K562 (cell line): ENCODE results near the gene ATP6V0D1. TPM values are rescaled to one million over a fixed set of nuclear protein-coding genes. Genes with fewer than 3 reads are reported as not detected.

Experiments used
- ATAC-seq: fragments of 200-7000 bp; cut with Tn5 transposase; 3 replicates; pipeline ENCODE4 v1.9.1; 2020; ENCODE audit warnings: moderate library complexity
- BruUV-seq: library from RNA; stranded (reverse); fragments of 400-500 nt; replicated peaks from 2 replicates; lab custom pipeline; 2021; lab: Mats Ljungman, UMichigan
- CTCF ChIA-PET: fragments of 300-600 bp; formaldehyde crosslinking; extraction: SDS; loops from one replicate; lab custom pipeline; 2021; ENCODE audit warnings: low intra/inter-chr PET ratio; lab: Yijun Ruan, JAX
- POLR2A ChIA-PET: fragments of 300-600, 350-650 bp; sonication (Branson Sonifier 250); formaldehyde crosslinking; extraction: SDS; loops from one replicate; lab custom pipeline; 2021; ENCODE audit warnings: antibody characterized with exemption, inconsistent platforms; lab: Yijun Ruan, JAX
- DNase-seq, 4 experiments: peaks; one replicate each; pipeline versions ENCODE4 v3.0.0 to v3.0.0-alpha.2; 2011 to 2018; ENCODE audit warnings: low spot score in 3 of 4, mixed read lengths in 3 of 4; ENCODE audit errors: extremely low read depth in 1 of 4
- FAIRE-seq: peaks from 2 replicates; lab custom pipeline; 2011; peaks lifted over from hg19 to GRCh38; lab: Jason Lieb, UNC
- H2AFZ ChIP-seq: 2 replicates; pipeline ENCODE4 v1.6.0; 2011; ENCODE audit warnings: low read depth, low read length, control low read depth, inconsistent platforms
- H3K27ac ChIP-seq: fragments of 200-600 bp; 3 replicates; pipeline ENCODE4 v1.8.0; 2011; ENCODE audit warnings: low read depth, mild to moderate bottlenecking, control low read depth, inconsistent platforms, low read length, moderate library complexity, mixed read lengths; ENCODE audit errors: extremely low read depth
- H3K27me3 ChIP-seq, 2 experiments: fragments of 300-600 bp in 1 of 2; 2 replicates in 1 of 2; 3 replicates in 1 of 2; pipeline versions ENCODE4 v1.6.0 to v1.8.0; 2011; ENCODE audit warnings: inconsistent platforms in 2 of 2, low read length in 2 of 2, mild to moderate bottlenecking in 1 of 2, mixed read lengths in 1 of 2, moderate library complexity in 1 of 2; ENCODE audit not compliant: control insufficient read depth in 2 of 2, insufficient read depth in 2 of 2
- H3K36me3 ChIP-seq: fragments of 300-600 bp; 3 replicates; pipeline ENCODE4 v1.8.0; 2011; ENCODE audit warnings: mild to moderate bottlenecking, low read length, inconsistent platforms; ENCODE audit not compliant: control insufficient read depth, insufficient read depth
- H3K4me1 ChIP-seq, 2 experiments: fragments of 200-600 bp in 1 of 2; replicated peaks in 1 of 2; 2 replicates in 1 of 2; 3 replicates in 1 of 2; pipeline versions ENCODE4 v1.5.1 to v1.8.0; 2011; ENCODE audit warnings: inconsistent platforms in 2 of 2, low read length in 2 of 2, mild to moderate bottlenecking in 1 of 2, mixed read lengths in 1 of 2, moderate library complexity in 1 of 2; ENCODE audit not compliant: control insufficient read depth in 2 of 2, insufficient read depth in 2 of 2
- H3K4me2 ChIP-seq: 2 replicates; pipeline ENCODE4 v1.6.1; 2011; ENCODE audit warnings: low read length, control low read depth, inconsistent platforms, mixed read lengths; ENCODE audit not compliant: insufficient read depth
- H3K4me3 ChIP-seq: fragments of 200-600 bp; sonication (generic), shearing (Covaris generic); 2 replicates; pipeline ENCODE4 v1.5.1; 2016; ENCODE audit warnings: control low read depth, inconsistent platforms
- H3K79me2 ChIP-seq: fragments of 200-600 bp; 3 replicates; pipeline ENCODE4 v1.8.0; 2011; ENCODE audit warnings: low read length, inconsistent platforms; ENCODE audit not compliant: control insufficient read depth, insufficient read depth
- H3K9ac ChIP-seq, 2 experiments: 2 replicates each; pipeline versions ENCODE4 v1.6.0 to v1.6.1; 2011; ENCODE audit warnings: low read depth in 2 of 2, low read length in 2 of 2, control low read depth in 1 of 2, inconsistent platforms in 1 of 2, mild to moderate bottlenecking in 1 of 2, mixed read lengths in 1 of 2; ENCODE audit not compliant: insufficient read depth in 1 of 2
- H3K9me1 ChIP-seq: one replicate; pipeline ENCODE4 v1.6.0; 2011; ENCODE audit warnings: inconsistent platforms, mild to moderate bottlenecking, low read length, moderate library complexity; ENCODE audit not compliant: control insufficient read depth, insufficient read depth
- H3K9me3 ChIP-seq: replicated peaks from 2 replicates; pipeline ENCODE4 v1.5.1; 2011; ENCODE audit warnings: low read depth, low read length, inconsistent platforms; ENCODE audit not compliant: control insufficient read depth, insufficient read depth
- H4K20me1 ChIP-seq: replicated peaks from 2 replicates; pipeline ENCODE4 v1.6.1; 2011; ENCODE audit warnings: low read length, inconsistent platforms, mixed read lengths; ENCODE audit not compliant: control insufficient read depth, insufficient read depth
- GATA2 ChIP-seq: sonication (generic); formaldehyde crosslinking; IDR thresholded peaks from 2 replicates; pipeline ENCODE4 v1.4.0; 2020; ENCODE audit warnings: mild to moderate bottlenecking, missing genetic modification reagents
- NR2C2 ChIP-seq, 2 experiments: fragments of 200-800 bp in 1 of 2; sonication (Bioruptor generic) in 1 of 2; sonication (generic) in 1 of 2; formaldehyde crosslinking in 1 of 2; IDR thresholded peaks; 2 replicates each; pipeline versions ENCODE4 v1.6.1 to v1.8.0; 2016 to 2022; ENCODE audit warnings: mild to moderate bottlenecking in 1 of 2, missing compliant biosample characterization in 1 of 2, missing genetic modification characterization in 1 of 2, missing genetic modification reagents in 1 of 2
- TFAP4 ChIP-seq: sonication (generic); formaldehyde crosslinking; IDR thresholded peaks from 2 replicates; pipeline ENCODE4 v1.8.0; 2022; ENCODE audit warnings: missing genetic modification reagents, mild to moderate bottlenecking, moderate library complexity, borderline replicate concordance
- WGBS: fragments of 100-300 bp; shearing (Covaris generic); methylation state at CpG from one replicate; pipeline ENCODE4 v1.1.6; 2016; ENCODE audit warnings: low coverage, mixed read lengths; ENCODE audit not compliant: insufficient coverage; ENCODE audit errors: missing lambda C conversion rate; 5-methylcytosine and 5-hydroxymethylcytosine counted together
- in situ Hi-C: fragments of 300-500 bp; cut with MboI; formaldehyde crosslinking; loops from 4 replicates; pipeline ENCODE4 v1.15.0; 2018; ENCODE audit warnings: inconsistent platforms, mixed read lengths
- intact Hi-C: fragments of 100-400 bp; cut with micrococcal nuclease; formaldehyde crosslinking; loops from 2 replicates; pipeline ENCODE4 v1.14.2; 2022
- polyA plus RNA-seq, 8 experiments: library from polyadenylated mRNA; depleted of rRNA in 4 of 8; stranded (reverse) in 5 of 8; unstranded in 3 of 8; fragments of >200 nt; fragmentation: Nextera tagmentation in 2 of 8; fragmentation: Illumina TruSeq in 1 of 8; extraction: Ambion mirVana in 2 of 8; extraction: Trizol in 1 of 8; gene quantifications; 2 replicates each; pipeline versions ENCODE4 v1.2.1 to v1.2.3, GENCODE V29; 2011 to 2014; ENCODE audit warnings: inconsistent platforms in 1 of 8, missing spikeins in 1 of 8
- total RNA-seq, 7 experiments: library from RNA; depleted of rRNA in 6 of 7; stranded (reverse); fragments of >200 nt in 6 of 7; fragmentation: Illumina TruSeq in 2 of 7; extraction: Trizol in 2 of 7; gene quantifications; 2 replicates each; pipeline versions ENCODE4 v1.2.1 to v1.2.3, GENCODE V29; 2011 to 2021; ENCODE audit warnings: low replicate concordance in 1 of 7

The ATP6V0D1 gene
- total and polyA plus RNA-seq, 9 of the 15 experiments (the other 6 are each of a cell fraction or from before 2014, with no cell fraction given) = 23.2 to 69.7 (median 45.6) TPM

GRCh38 chr16:67446968-67447507 lies 33.9 kb downstream of the ATP6V0D1 start:
- Histone ChIP-seq H3K9me3 (no peaks in the 10 kb centered on the region), H2AFZ (no peak overlapping the region), H3K9ac (peak overlapping the region in 1 of 2 experiments; percentile 72; a peak in 2 of 4 replicates), H3K36me3 (peaks cover 72% of the 10 kb centered on the region; the same call in 2 of the 3 replicates), H3K79me2 (no peaks in the 10 kb centered on the region), H3K4me1 (peaks cover 0 to 34% of the 10 kb centered on the region in 2 experiments; a peak in 2 of 5 replicates), H4K20me1 (peaks cover 21% of the 10 kb centered on the region), H3K27ac (no peak overlapping the region), H3K4me3 (no peak overlapping the region), H3K9me1 (peaks cover 2% of the 10 kb centered on the region), H3K4me2 (no peak overlapping the region), H3K27me3 (no peaks in the 10 kb centered on the region)
- no TSS peak for BruUV-seq
- ChIA-PET CTCF (no interaction called here), POLR2A (no interaction called here)
- DNase-seq (no peak), ATAC-seq (no peak), FAIRE-seq (no peak)
- intact Hi-C loops = loop anchor here (2.0 kb wide), 1 partner anchor 18 kb away; no protein-coding TSS in a partner anchor
- 84% methylated on average over 6 of the region's 8 CpGs for WGBS
- TF ChIP-seq TFAP4 (0 out of 2 replicates have a peak, but pooled peaks have one; percentile 2), GATA2 (CRISPR knock-in tag) (no peak), NR2C2 (CRISPR knock-in tag; IDR thresholded peaks at IDR 0.05) (no peak), NR2C2 (tag; IDR thresholded peaks at IDR 0.05) (no peak)
- in situ Hi-C loops = no loop called here
